HG03457 (cell line): ENCODE results near the gene EIF4B.

ENCODE experiments used
- ATAC-seq: cut with Tn5 transposase; IDR thresholded peaks from one replicate; pipeline ENCODE4 v1.9.1; 2021; ENCODE audit warnings: moderate number of reproducible peaks; ENCODE audit not compliant: unreplicated experiment

The EIF4B gene

DNA sequence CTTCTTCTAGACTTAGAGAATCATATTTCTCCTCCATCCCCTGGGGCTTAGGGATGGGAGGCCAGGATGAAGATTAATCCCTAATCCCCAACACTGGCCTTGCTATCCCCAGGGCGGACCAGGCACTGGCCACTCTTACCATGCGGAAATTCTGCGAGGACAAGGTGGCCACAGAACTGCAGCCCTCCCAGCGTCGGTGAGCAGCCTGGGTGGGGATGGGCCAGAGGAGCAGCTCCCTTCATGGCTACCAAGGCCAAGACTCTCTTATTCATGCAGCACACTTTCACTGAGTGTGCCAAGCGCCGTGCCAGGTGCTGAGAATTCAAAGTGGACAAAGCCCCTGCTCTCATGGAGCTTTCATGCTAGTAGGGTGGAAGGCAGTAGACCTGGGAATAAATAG is 50.6 kb downstream of the EIF4B start:
- ATAC-seq: no peak

DNA sequence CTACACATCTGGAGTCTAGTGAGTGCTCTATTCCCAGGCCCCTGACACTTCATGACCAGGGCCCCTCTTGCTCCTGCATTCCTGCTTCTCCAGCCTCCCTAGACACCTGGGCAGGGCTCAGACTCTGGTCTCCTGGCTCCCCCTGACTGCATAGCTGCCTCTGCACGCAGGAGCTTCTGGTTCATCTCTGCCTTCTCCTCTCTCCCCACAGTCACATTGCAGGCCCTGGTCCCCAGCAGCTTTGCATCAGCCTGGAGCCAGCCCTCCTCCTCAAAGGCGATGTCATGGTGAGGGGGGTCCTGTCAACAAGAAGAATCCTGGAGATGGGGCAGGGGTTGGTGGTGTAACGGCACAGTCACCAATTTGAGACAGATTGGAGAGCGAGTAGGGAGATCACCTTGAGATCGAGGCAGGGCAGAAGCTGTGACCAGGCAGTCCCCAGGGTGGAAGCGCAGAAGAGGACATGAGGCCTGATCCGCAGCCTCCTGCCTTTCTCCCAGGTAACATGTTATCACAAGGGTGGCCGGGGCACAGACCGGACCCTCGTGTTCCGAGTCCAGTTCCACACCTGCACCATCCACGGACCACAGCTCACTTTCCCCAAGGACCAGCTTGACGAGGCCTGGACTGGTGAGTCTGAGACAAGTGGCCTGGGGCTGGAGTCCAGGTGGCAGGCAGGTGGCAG is 51.7 kb downstream of the EIF4B start:
- no peak for ATAC-seq

DNA sequence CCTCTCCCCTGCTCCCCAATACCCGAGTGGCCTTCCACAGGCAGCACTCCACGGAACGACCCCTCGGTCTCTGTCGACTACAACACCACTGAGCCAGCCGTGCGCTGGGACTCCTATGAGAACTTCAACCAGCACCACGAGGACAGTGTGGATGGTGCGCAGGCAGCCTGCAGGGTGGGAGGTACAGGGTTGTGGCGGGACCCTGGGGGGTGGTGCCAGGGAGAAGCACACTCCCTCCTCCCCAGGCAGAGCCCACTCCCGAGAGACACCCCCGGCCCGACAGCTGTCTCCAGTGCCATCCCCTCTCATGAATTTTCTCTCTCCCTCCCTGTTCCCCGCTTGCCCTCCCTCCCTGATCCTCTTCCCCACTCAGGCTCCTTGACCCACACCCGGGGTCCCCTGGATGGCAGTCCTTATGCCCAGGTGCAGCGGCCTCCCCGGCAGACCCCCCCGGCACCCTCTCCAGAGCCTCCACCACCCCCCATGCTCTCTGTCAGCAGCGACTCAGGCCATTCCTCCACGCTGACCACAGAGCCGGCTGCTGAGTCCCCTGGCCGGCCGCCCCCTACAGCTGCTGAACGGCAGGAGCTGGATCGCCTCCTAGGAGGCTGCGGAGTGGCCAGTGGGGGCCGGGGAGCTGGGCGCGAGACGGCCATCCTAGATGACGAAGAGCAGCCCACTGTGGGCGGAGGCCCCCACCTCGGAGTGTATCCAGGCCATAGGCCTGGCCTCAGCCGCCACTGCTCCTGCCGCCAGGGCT is 52.6 kb downstream of the EIF4B start:
- ATAC-seq: no peak

DNA sequence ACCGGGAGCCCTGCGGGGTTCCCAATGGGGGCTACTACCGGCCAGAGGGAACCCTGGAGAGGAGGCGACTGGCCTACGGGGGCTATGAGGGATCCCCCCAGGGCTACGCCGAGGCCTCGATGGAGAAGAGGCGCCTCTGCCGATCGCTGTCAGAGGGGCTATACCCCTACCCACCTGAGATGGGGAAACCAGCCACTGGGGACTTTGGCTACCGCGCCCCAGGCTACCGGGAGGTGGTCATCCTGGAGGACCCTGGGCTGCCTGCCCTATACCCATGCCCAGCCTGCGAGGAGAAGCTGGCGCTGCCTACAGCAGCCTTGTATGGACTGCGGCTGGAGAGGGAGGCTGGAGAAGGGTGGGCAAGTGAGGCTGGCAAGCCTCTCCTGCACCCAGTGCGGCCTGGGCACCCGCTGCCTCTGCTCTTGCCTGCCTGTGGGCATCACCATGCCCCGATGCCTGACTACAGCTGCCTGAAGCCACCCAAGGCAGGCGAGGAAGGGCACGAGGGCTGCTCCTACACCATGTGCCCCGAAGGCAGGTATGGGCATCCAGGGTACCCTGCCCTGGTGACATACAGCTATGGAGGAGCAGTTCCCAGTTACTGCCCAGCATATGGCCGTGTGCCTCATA is 53.3 kb downstream of the EIF4B start:
- no peak for ATAC-seq

DNA sequence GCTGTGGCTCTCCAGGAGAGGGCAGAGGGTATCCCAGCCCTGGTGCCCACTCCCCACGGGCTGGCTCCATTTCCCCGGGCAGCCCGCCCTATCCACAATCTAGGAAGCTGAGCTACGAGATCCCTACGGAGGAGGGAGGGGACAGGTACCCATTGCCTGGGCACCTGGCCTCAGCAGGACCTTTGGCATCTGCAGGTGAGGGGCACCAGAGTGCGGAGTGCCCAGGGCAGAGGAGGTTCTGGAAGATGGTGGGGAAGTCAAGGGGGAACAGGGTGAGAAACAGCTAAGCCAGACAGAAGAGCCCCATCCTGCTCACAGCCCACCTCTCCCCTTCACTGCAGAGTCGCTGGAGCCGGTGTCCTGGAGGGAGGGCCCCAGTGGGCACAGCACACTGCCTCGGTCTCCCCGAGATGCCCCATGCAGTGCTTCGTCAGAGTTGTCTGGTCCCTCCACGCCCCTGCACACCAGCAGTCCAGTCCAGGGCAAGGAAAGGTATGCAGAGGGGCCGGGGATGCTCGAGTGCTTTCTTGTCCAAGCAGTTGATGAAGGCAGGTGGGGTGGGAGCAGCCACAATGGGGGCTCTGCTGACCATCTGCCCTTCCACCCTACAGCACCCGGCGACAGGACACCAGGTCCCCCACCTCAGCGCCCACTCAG is 53.9 kb downstream of the EIF4B start:
- no peak for ATAC-seq

DNA sequence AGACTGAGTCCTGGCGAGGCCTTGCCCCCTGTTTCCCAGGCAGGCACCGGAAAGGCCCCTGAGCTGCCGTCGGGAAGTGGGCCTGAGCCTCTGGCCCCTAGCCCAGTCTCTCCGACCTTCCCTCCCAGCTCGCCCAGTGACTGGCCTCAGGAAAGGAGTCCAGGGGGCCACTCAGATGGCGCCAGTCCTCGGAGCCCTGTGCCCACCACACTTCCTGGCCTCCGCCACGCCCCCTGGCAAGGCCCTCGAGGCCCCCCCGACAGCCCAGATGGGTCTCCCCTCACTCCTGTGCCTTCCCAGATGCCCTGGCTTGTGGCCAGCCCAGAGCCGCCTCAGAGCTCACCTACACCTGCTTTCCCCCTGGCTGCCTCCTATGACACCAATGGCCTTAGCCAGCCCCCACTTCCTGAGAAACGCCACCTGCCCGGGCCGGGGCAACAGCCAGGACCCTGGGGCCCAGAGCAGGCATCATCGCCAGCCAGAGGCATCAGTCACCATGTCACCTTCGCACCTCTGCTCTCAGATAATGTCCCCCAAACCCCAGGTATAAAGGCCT is 54.5 kb downstream of the EIF4B start:
- no peak for ATAC-seq

DNA sequence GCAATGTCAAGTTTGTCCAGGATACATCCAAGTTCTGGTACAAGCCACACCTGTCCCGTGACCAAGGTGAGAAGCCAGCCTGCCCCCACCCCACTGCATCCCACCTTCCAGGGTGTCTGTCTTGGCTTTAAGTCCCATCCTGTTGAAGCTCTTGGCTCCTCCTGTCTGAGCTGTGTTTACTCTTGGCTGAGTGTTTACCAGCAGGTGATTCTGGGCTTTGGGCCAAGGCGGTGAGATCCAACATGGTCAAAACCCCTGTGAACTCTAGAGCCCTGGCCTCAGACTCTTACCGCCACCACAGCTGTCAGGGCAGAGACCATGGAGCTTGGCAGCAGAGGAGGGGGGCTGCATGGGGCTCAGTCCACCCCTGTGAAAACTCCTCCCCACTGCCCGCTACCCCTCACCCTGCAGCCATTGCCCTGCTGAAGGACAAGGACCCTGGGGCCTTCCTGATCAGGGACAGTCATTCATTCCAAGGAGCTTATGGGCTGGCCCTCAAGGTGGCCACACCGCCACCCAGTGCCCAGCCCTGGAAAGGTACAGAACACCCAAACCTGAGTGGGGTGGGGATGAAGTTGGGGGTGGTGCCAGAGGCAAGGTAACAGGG is 55.3 kb downstream of the EIF4B start:
- ATAC-seq: no peak

DNA sequence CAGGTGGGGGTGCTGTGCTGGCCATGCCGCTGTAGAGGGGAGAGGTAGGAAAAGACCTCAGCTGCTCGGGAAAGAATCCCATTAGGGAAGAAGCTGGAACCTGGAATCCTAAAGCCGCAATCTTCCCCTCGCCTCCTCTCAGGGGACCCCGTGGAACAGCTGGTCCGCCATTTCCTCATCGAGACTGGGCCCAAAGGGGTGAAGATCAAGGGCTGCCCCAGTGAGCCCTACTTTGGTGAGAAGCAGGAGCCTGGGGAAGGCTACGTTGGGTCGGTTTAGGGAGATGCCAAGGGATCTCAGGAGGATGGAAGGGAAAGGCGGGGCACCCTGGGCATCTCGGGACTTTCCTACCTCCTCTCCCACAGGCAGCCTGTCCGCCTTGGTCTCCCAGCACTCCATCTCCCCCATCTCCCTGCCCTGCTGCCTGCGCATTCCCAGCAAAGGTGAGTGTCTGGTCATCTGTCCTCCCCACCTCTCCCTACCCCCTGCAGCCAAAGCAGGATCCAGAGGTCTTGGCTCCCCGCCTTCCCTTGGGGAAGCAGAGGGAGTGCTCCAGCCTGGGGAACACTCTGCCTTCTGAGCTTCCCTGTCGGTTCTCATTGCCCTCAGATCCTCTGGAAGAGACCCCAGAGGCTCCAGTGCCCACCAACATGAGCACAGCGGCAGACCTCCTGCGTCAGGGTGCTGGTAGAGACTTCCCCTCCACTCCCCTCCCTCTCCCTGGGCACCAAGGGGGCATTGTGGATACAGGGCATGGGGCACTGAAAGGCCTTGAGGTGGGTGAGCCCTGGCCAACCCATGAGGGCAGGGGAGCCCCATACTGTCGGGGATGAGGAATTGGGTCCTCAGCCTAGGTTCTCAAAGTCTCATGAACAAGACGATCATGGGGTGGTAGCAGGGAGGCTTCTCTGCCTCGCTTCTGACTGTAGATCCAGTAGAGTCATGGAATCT is 56.0 kb downstream of the EIF4B start:
- no peak for ATAC-seq

DNA sequence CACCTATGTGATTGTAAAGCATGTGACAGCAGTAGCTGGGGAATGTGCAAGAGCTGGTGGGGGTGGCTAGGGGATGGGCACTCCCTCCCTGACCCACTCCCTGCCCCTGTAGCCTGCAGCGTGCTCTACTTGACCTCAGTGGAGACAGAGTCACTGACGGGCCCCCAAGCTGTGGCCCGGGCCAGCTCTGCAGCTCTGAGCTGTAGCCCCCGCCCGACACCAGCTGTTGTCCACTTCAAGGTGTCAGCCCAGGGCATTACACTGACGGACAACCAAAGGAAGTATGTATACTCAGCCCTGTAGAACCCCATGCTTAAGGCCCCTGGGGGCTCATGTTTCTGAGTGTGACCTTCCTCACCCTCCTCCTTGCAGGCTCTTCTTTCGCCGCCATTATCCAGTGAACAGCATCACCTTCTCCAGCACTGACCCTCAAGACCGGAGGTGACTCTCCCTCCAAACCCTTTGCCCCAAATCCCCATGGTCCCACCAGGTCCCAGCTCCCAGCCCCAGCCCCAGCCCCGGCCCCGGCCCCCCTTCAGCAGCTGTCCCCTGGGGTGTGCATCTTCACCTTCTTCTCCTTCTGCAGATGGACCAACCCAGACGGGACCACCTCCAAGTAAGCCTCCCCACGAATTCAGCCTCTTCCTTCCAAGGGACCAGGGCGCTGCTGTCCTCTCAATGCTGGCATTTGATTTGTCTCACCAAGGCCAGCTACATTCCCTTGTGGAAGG is 56.9 kb downstream of the EIF4B start:
- no peak for ATAC-seq

DNA sequence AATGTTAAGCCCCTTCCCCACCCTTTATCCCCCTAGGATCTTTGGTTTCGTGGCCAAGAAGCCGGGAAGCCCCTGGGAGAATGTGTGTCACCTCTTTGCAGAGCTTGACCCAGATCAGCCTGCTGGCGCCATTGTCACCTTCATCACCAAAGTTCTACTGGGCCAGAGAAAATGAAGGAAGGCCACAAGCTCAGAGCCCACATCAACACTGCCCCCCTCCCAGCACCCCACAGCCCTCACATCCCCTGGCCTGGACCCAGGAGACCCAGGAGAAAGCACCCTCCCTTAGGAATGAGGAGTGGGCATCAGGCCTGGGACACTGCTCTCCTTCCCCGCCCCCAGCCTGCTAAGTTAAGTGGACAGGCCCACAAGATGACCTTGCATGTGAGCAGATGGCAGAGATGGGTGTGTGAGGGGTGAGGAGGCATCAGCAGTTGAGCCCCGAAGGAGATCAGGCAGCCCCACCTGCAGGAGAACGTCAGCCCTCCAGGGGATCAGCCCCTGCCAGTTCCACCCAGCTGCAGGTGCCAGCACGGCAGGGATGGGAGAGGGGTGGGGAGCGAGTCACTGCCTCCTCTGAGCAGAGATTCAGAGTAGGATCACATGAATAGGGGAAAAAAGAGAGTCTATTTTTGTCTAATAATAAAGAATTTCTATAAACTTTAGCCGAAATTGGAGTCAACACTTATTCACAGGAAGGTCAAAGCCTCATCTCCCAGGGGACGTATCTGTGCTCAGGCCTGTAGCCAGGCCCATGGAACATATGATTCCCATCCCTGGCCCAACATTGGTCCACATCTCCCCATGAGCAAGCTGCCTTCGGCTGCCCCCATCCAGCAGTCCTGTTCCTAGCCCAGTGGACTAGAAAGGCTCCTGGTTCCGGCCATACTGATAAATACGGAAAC is 57.7 kb downstream of the EIF4B start:
- ATAC-seq: no peak

DNA sequence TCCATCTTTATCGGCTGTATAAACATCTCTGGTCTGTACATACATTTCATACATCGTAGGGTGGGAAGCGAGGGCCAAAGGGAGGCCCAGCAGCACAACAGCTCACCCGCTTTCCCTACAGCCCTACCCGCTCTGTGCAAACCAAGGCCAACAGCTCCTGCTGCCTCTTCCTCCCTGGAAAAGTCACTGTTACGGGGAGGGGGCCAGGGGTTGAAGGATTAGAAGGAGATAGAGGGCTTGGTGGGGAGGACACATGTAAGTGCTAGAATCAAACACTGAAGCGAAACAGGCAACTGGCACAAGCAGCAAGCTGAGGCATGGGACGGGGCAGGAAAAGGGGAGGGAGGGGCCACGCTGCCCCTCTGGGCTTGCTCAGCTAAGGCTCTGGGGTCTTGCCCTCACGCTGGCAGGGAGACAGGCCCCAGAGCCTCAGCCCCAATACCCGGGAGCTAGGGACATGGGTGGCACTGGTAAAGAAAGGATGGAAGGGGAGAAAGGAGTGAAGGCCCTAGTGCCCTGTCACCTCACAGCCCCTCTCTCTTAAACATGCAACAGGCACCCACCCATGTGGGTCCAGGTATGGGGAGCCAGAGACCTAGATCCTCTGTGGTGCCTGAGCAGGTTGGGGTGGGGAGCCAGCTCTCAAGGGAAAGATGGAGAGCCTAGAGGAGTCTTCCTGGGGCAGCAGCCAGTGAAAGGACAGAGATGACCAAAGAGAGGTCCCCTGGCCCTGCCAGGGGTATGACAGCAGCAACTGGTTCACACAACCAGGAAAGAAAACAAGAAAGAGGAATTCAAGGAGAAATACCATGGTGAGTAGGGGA is 58.6 kb downstream of the EIF4B start:
- ATAC-seq: no peak

DNA sequence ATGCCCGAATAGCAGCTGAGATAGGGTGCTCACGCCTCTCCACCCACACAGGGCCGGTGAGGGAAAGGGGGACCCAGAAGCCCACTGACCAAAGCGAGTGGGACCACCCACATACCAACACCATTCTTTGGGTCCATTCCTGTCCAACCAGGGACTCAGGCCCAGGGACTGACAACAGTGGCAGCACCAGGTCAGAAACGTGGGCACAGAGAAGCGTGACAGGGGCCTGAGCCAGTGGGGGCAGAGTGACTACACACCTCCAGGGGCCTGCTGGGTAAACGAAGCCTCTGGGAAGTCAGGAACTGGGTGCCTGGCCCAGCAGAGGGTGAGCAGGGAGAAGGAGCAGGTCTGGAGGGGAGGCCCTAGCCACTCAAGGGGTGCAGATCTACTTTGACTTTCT is 59.2 kb downstream of the EIF4B start:
- ATAC-seq: no peak

DNA sequence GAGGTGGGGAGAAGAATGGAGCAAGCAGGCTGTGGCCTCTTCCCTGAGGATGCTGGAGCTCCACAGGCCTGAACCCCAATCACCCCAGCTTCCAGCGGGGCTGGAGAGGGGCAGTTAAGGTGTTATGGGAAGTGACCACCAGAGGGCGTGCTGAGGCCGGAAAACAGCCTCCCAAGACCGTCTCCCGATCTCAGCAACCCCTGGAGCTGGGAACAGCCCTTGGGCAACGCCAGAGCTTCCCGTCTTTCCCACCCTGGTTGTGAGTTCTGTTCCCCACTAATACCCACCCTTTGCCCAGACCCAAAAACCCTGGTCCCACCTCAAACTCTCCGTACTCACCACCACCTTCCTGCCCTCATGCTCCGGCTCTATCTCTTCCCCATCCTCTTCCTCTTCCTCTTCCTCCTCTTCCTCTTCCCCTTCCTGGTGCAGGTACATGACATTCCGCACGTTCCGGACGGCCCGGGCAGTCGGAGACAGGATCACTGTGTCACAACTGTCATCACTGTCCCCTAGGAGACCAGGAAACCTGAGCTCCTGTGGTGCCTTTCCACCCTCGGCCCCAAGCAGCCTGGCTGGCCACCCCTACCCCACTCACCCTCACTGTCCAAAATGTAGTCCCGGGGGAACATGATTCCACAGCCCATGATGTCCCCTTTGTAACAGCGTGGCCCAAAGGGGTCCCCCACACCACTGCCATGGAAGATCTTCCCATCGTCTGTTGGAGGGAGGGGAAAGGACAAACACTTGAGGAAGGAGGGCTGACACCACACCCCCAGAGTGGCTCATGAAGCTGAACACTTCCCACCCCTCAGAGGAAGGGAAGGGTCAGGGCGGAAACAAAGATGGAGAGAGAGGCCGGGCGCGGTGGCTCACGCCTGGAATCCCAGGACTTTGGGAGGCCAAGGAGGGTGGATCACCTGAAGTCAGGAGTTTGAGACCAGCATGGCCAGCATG is 60.0 kb downstream of the EIF4B start:
- ATAC-seq: no peak

DNA sequence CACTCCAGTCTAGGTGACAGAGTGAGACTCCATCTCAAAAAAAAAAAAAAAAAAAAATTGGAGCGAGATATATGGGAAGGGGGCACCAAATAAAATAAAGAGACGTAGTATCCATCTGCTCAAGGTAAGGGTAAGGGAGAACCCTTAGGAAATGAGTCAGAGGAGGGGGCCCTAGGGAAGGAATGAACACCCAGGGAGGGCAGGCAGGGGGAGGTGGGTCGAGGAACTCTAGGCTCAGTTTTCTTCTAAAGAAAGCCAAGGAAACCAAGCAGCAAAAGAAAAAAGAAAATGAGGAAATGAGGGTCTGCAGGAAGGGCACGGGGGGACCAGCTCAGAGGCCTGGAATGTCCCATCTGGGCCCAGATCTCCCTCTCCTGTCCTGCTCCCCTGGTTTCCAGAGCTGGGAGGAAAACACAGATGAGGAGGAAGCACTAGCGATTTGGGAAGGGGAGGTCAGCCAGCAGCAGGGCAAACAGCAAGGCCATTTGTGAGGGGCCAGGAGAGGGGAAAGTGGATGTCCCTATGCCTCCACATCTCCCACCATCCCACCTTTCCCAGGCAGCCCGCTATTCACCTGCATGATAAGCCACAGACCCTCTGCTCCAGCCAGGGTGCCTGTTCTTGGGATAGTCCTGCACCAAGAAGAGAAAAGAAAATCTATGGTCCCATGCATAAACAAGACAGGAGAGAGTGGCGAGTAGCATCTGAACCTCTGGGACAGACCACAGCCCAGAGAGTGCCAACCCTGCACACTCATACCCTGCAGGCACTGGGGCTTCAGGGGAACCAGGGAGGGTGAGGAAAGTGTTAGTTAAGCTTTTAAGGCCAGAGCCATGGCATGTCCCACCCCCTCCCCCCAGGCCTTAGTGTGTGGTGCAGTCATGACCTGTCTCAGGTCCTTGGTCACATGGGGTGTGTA is 61.1 kb downstream of the EIF4B start:
- ATAC-seq: no peak
